Fibroblast of skin of left biceps (primary cell): ENCODE data around the gene KLK14.

Experiments
- DNase-seq, 2 experiments: peaks; one replicate each; pipeline ENCODE4 v3.0.0-alpha.2; 2013; ENCODE audit warnings: low read depth in 2 of 2

KLK14 gene

DNA sequence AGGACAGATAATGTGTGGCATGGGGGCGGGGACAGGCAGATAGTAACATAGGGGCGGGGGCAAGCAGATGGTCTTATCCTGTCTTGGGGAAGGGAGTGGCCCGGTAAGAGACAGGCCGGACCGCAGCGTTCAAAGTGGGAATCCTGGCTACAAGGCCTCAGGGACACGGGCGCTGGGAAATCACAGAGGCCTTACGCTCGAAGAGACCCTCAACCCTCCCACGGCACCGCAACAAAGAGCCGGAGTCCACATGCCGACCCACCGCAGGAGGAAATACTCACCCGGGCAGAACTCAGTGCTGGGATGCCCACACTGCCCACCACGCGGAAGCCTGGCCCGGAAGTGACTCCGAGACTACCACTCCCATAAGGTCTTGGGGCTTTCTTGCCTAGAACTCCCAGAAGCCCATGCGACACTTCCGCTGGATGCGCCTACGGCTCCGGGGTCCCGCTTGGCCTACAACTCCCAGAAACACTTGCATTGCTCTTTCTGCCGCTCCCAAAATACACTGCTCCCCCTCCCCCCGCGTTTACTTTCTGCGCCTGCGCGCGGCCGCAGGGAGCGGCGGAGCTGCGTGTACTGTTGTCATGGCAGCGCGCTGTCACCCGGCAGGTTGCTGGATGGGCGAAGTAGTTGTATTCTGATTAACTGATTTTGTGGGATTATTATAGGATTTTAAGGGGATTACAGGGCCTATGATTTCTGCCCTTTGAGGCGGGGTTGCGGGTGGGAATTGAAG, 25.5 kb upstream of the KLK14 start, which contains the start of gene CTU1:
TSS of gene CTU1 (minus strand) at position 344 of the 739 bp plus-strand sequence. CDS start 3,840 bp downstream, outside the sequence.
- DNase-seq: peak; percentile 97

- no peak for DNase-seq
Measured at GRCh38 chr19:51107406-51108065, 24.8 kb upstream of the KLK14 start.

DNA sequence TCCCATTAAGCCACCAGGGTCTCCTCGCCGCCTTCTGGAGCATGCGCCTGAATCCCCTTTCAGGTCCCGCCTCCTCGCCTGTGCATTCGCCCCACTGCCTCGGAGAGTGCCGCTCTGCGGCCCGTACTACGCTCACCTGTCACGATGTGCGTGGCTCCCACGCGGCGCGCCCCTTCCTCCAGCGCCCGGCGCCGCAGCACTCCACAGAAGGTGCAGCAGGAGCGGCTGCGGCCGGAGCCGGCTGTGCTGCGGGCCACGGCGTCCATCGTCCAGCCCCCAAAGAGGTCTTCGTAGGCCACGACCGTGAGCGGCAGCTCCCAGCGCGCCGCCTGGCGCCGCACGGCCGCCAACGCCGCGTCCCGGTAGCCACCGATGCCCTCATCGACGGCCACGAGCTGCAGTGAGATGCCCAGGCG, 21.2 kb upstream of the KLK14 start:
- DNase-seq: no peak

DNA sequence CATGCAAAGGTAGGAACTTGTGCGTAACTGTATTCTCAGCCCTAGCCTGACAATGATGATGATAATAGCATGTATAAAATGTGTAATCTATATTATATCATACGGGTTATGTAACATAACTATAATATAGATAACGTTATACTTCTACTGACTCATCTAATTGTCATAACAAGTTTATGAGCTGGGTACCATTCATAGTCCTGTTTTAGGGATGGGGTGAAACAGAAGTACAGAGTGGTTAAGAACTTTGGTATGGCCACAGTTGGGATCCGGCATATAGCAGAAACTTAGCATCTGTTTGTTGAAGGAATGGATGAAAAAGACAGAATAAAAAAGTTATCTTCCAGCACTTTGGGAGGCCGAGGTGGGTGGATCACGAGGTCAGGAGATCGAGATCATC, 20.3 kb upstream of the KLK14 start:
- DNase-seq: no peak

GRCh38 chr19:51101171-51101865, 18.6 kb upstream of the KLK14 start:
- DNase-seq: no peak

DNA sequence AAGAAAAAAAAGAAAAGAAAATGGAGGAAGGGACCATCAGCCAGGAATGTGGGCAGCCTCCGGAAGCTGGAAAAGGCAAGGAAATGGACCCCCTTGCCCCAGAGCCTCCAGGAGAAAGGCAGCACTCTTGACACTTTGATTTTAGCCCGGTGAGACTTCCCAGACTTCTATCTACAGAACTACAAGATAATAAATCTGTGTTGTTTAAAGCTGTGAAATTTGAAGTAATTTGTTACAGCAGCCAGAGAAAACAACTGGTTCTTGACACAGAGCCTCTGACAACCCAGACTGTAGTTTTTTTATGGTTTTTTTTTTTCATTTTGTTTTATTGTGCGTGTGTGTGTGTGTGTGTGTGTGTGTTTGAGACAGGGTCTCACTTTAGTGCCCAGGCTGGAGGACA, 17.9 kb upstream of the KLK14 start:
- no peak for DNase-seq

GRCh38 chr19:51099047-51099382, 16.3 kb upstream of the KLK14 start:
- no peak for DNase-seq

DNA sequence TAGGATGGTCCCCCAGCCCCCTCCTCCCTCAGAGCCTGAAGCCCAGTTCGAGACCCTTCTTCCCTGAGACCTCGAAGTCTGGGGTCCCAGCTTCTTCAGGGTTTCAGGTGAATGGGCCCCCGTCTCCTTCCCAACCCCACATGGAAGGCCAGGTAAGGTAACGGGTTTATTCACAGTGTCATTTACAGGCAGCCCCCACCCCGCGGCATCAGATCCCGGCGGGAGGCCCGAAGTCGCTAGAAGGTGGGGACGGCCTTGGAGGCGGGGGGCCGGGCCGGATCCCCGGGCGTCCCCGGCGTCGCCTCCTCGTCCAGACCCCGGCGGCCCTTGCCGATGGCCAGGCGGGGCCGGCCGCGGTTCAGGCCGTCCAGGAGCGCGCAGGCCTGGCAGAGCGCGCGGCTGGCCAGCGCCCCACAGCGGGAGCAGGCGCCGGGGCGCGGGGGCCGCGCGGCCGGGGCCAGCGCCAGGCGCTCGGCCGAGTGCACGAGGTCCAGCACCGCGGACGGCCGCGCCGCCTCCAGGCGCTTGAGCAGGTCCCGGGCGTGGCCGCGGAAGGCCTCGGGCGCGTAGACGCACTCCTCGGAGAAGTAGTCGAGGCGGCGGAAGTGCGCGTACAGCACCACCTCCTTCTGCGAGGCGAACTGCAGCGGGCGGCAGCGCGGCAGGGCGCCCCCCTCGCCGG, 15.8 kb upstream of the KLK14 start:
- no peak for DNase-seq

DNA sequence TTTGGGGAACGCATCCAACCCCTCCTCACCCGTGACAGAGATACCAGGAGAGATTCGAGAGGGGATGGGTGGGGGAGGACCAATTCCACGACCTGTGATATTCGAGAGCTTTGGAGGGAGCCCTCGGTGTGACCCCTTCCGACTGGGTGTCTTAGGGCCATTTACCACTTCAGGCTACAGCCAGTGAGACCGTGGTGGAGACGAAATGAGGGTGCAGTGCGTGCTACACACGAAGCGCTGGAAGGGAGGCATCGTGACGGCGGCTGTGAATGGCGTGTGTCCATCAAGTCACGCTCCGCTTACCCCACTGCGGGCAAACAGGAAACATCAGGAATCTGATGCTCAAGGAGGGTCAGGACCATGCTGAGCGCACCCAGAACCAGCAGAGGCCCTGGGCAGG, 15.1 kb upstream of the KLK14 start:
- DNase-seq: no peak

GRCh38 chr19:51097166-51097738, 14.6 kb upstream of the KLK14 start:
- peak in 1 of 2 experiments; percentile 12 for DNase-seq

- no peak for DNase-seq
Measured at GRCh38 chr19:51096473-51097165, 13.9 kb upstream of the KLK14 start.

- no peak for DNase-seq
Measured at GRCh38 chr19:51094696-51095279, 12.1 kb upstream of the KLK14 start.

DNA sequence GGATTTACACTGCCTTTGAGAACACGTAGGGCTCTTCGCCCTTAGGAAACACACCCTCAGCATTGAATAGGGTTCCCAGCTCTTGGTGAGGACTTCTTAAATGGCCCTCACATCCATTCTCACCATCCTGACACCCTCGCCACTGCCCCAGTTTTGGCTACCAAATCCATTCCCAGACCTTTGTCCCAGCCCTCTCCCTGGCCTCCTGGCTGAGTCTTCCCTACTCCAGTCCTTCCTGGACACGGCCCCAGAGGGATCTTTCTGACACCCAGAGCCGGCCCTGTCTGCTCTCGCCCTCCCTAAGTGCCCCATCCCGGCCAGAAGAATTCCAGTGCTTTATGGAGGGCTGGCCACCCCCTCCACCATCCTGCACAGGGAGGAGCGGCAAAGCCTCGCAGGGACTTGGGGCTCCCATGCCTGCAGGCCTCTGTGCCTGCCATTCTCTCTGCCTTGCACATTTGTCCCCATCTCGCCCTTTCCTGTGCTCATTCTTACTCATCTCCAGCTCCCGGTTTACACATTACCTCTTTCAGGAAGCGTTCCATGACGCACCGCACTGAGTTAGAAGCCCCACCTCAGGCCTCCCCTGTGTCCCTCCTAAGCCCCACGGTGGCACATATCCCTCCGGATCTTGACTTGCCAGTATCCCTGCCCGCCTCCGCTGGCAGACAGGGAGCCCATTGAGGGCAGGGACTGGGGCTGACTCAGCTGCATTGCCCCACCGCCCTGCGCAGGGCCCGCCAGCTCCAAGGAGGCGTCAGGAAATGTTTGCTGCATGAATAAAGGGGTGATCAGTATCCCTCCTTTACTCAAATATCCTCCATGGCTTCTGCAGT, 11.0 kb upstream of the KLK14 start:
- no peak for DNase-seq

GRCh38 chr19:51093101-51093500, 10.4 kb upstream of the KLK14 start:
- DNase-seq: no peak

DNA sequence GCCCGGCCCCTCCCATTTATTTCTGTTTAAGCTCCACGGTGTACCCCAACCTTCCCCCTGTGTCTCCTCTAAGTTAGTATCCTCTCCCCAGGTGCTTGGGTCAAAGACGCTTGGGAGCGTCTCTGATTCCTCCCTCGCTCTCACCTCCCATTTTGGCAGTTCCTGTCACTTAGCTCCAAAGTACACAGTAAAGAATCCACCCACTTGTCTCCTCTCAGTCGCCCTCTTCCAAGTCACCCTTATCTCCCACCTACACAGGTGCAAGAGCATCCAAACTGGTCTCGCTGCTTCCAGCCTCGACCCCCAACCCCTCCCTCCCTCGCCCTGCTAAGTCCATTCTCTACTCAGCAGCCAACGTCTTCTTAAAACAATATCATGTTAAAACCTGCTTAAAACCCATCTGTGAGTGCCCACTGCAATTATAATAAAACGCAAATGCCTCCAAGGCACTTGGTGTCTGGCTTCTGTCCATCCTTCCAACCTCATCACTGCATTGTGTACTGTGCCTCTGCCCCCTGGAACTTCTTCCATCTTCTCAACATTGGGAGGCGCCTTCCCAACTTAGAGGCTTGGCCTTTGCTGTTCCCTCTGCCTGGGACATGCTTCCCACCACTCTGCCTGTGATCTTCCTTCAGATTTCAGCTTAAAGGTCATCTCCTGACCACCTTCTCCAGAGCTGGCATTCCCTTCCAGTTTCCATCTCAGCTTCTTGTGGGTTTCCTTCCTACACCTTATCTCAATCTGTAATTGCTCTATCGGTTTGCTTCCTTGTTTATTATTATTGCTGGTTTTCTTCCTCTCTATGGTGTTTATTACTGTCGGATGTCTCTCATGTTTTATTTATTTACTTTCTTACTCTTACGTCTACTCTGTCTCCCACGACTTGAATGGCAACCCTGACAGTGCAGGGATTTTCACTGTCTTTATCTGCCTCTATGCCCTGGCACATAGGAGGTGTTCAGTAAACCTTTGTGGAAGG, 9.5 kb upstream of the KLK14 start:
- DNase-seq: no peak

DNA sequence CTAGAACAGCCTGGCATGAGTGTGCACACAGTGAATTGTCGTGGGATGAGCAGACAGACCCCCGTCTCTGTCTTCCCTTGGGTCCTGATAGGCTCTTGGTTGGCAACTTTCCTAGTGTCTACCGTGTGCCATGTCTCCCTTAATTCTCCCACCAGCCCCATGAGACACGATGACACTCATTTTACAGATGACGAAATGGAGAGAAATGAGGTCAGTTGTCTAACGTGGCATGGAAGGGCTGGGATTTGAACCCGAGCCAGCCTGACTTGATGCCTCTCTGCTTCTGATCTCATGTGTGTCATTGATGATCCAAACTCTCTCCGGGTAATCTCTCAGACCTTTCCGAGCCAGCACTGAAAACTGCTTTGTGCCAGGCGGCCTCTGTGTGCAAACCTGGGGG, 8.4 kb upstream of the KLK14 start:
- DNase-seq: no peak

GRCh38 chr19:51090471-51090870, 7.8 kb upstream of the KLK14 start:
- no peak for DNase-seq

- DNase-seq: no peak
Measured at GRCh38 chr19:51089786-51090185, 7.1 kb upstream of the KLK14 start.
